Activated T-cell treated with anti-CD3 and anti-CD28 coated beads, Interleukin-2, amount 50 U/mL, for 48 hours (primary cell): ENCODE results near the gene GPALPP1.

Experiments
- DNase-seq, 2 experiments: peaks; one replicate each; pipeline ENCODE4 v3.0.0-alpha.2; 2020

Gene GPALPP1

GRCh38 chr13:45064889-45065288, 75.6 kb downstream of the GPALPP1 start:
- no peak for DNase-seq

GRCh38 chr13:45068036-45069001, 79.0 kb downstream of the GPALPP1 start:
- DNase-seq: no peak

GRCh38 chr13:45073809-45074208, 84.5 kb downstream of the GPALPP1 start:
- DNase-seq: no peak

DNA sequence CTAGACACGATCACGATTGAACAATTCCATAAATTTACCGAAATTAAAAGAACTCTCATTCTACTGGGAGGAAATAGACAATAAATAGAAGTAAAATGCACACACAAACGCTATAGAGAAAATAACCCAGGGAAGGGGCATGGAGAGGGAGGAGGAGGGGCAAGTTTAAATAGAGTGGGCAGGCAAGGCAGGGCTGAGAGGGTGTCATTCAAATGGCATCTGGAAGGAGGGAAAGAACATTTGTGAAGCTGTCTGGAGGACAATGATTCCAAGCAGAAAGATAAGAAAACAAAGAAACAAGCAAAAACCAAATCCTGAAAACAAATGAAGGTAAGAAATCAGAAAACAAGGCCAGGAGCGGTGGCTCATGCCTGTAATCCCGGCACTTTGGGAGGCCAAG, 85.4 kb downstream of the GPALPP1 start:
- DNase-seq: no peak

GRCh38 chr13:45078003-45078402, 88.7 kb downstream of the GPALPP1 start:
- DNase-seq: no peak
